NCI-H460 (cell line): ENCODE results near the gene GPRIN1. TPM values are rescaled to one million over a fixed set of nuclear protein-coding genes. Genes with fewer than 3 reads are reported as not detected.
"Not testable (repeated sequence)": the region's sequence is repeated elsewhere in the genome, so short reads cannot be mapped to it uniquely, and the experiment has no call there.

ENCODE experiments used
- DNase-seq: peaks from one replicate; pipeline ENCODE4 v3.0.0-alpha.2; 2016; ENCODE audit warnings: low read depth; ENCODE audit errors: extremely low read depth
- total RNA-seq: library from RNA; depleted of rRNA; stranded (reverse); fragments of >200 nt; shearing (Covaris generic); gene quantifications from 2 replicates; pipeline ENCODE4 v1.2.3, GENCODE V29; 2014

GPRIN1 gene
- total RNA-seq, 1 experiment from 2014 or later = 2.0 TPM

DNA sequence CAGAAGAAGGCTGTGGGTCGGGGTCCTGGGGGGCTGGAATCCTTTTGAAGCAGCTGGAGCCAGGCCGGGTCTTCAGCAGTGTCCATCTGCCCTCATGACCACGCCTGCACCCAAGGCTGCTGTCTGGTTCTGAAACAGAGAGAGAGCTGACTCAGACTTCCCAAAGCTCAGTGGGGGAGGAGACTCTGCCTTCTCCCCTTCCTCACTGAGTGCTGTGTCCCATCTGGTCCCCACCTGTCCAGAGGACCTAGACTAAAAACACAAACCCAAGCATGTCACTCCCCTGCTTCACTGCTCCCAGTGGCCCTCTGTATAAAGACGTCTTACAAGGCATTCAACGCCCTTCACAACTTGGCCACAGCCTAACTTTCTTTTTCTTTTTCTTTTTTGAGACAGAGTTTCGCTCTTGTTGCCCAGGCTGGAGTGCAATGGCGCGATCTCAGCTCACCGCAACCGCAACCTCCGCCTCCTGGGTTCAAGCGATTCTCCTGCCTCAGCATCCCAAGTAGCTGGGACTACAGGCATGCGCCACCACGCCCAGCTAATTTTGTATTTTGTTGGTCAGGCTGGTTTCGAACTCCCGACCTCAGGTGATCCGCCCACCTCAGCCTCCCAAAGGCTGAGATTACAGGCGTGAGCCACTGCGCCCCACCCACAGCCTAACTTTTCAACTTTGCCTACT lies 10.1 kb downstream of the GPRIN1 start:
- DNase-seq = not testable (repeated sequence)

DNA sequence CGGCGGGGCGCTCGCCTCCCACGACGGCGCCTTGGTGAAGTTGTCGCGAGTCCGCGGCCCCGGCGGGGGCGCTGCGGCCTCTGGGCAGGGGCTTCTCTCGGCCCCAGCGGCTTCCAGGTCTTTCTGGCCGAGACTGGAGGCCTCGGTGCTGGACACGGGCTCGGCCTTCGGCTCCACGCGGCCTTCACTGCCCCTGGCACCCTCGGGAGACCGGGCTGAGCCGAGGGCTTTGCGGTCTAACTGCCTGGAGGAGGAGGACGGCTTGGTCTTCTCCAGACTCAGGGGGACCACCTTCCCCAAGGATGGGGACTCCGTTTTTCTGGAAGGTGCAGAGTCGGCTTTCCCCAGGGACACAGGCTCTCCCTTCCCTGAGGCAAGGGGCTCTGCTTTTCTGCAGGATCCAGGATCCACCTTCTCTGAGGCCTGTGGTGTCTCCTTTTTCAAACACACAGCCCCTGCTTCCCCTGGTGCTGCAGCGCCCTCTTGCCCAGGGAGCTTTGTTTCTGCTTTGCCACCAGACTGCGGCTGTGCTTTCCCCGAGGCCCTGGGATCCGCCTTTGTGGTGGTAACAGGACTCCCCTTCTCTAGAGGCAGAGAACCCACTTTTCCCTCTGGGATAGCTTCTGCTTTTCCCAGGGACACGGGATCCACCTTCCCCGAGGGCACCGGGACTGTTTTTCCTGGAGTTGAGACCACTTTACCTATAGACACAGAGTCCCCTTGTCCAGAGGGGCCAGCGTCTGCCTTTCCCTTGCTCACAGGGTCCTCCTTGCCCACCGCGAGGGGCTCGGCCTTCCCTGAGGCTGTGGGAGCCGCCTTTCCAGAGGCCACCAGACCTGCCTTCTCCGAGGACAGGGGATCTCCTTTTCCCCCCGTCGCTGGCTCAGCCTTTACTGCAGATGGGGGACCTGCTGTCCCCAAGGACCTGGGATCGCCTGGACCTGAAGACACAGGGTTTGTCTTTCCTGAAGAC lies 12.3 kb downstream of the GPRIN1 start:
- no peak for DNase-seq

DNA sequence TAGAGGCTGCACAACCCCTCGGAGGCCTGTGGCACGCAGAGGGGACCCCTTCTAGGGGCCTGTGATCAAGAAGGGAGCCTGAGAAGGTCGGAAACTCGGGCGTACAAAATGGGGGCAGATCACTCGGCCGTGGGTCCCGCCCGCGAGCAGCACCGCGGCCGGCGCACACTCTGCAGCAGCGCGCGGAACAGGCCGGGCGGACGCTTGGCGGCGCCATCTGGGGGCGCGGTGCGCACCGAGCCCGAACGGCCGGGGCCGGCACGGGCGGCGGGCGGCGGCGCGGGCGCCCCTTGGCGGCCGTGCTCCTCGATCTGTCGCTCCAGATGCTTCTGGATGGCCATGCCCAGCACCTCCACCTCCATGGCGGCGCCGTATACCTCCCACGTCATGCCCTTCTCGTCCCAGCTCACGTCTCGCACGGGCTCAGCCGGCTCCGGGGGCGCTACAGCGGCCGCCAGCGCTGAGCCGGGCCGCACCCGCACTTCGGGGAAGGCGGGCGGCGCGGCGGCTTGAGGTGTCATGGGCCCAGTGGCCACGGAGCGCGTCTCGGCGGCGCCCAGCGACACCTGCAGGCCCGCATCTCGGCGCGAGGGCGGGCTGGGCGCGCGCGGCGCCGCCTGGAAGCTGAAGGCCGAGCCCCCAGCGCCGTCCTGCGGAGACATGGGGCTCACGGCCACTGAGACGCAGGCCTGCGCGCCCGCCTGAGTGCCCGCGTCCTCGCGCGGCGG lies 13.1 kb downstream of the GPRIN1 start:
- no peak for DNase-seq

DNA sequence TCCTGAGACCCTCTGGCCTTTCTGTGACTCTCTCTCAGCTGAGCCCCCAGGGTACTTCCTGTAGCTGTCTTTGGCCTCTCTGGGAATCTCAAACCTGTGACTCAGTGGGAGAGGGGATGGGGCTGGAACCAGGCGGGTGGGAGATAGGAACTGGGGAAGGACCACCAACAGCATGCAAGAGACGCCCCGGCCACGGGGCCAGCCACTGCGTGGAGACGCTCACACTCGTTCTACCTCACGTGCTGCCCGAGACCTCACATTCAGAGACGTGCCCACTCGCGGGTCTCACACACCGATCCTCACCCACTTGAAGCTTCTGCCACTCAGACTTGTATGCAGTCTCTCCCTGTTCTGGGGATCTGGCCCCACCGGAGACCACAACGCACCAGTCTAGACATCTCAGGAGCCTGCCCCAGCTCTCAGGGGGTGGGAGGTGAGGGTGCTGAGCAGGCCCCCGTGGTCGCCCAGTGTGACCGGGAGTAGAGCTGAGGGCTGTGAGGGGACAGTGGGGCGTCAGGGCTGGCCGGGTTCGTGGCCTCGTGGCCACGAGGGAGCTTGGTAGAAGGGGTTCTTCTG lies 13.8 kb downstream of the GPRIN1 start:
- no peak for DNase-seq

DNA sequence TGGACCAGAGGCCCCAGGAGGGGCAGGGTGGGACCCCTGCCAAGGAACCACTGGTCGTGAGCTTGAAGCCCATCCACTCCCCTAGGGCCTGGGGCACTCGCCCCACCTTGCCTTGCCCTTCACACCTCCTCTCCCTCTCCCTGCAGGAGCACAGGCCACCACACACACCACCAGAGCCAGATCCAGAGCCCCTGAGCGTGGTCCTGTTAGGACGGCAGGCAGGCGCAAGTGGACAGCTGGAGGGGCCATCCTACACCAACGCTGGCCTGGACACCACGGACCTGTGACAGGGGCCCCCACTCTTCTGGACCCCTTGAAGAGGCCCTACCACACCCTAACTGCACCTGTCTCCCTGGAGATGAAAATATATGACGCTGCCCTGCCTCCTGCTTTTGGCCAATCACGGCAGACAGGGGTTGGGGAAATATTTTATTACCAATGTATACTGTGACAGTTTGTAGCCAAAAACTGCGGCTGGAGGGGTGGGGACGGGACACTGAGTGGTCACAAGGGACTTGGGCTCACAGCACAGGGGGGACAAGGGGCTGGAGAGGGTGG lies 14.5 kb downstream of the GPRIN1 start:
- no peak for DNase-seq

DNA sequence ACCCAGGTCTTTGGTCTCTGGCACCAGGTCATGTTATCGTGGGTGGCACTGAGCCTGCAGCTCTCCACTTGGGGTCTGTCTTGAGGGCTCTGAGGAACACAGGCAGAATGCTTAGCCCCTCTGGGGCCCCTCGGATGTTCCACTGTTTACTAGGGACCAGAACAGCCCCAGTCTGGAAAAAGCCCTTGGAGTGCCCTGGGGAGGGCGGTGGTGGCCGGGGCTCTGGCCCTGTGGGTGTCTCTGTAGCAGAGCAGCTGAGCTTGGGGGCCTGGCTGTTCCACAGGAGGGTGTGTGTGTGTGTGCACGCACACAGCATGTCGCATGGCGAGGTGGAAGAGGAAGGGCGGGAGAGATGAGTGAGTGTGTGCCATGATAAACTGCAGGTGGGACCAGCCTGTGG lies 15.4 kb downstream of the GPRIN1 start:
- DNase-seq = no peak

DNA sequence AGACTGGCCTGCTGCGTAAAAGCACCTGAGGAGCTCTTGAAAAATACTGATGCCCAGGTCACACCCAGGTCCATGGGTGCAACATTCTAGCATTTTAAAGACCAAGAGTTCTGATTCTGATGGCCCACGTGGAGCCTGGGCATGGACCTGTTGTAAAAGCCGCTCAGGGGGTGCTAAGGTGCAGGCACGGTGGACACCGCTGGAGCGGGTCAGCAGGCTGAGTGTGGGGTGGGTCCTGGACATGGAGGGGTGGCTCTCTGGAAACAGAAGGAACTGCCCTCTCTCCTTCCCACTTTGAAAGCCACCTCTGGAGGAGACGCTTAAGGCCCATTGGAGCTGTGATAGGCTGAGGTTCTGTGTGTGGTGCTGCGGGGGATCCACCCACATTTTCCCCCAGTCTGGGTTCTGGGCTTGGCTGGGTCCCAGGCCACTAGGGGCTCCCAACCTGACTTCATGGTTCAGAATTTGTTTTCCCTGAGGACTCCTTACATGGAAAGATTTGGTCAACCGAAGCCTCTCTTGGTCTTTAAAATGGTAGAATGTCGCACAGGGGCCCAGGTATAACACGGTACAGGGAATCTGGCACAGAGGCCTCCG lies 16.6 kb downstream of the GPRIN1 start:
- DNase-seq = no peak

DNA sequence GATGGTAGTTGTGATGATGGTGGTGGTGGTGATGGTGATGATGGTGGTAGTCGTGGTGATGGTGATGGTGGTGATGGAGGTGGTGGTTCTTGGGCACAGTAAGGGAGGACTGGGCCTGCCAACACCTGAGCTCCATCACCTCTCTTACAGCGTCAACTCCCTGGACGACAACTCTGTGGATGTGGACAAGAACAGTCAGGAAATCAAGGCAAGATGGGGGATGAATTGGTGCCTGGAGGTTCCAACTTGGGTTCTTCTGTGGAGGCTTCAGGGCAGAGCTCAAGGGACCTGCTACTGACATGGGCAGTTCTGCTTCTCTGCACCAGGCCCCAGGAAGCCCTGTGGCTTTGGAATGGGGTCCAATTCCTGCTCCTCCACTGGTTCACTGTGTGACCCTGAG lies 17.4 kb downstream of the GPRIN1 start:
- DNase-seq = no peak

DNA sequence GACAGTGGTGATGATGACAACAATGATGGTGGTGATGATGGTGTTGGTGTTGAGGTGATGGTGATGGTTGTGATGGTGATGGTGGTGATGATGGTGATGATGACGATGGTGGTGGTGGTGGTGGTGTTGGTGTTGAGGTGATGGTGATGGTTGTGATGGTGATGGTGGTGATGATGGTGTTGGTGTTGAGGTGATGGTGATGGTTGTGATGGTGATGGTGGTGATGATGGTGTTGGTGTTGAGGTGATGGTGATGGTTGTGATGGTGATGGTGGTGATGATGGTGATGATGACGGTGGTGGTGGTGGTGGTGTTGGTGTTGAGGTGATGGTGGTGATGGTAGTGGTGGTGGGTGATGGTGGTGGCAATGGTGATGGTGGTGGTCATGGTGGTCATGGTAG lies 18.3 kb downstream of the GPRIN1 start:
- DNase-seq = not testable (repeated sequence)

DNA sequence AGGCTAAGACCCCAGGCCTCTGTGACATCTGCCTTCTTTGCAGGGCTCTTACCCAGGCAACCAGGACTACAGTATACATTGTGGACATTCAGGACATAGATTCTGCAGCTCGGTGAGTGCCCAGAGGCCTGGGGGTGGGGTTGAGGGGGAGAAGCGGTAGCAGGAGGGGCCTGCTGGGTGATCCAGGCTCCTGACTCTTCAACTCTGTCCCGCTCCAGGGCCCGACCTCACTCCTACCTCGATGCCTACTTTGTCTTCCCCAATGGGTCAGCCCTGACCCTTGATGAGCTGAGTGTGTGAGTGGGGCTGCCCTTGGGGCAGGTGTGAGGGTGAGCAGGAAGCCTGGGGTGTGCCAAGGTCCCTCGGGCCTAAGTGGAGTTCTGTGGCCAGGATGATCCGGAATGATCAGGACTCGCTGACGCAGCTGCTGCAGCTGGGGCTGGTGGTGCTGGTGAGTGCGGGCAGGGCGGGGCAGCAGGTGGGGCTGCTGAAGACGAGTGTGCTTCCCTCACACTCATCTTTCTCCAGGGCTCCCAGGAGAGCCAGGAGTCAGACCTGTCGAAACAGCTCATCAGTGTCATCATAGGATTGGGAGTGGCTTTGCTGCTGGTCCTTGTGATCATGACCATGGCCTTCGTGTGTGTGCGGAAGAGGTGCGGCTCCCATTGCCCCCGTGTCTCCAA lies 19.8 kb downstream of the GPRIN1 start:
- DNase-seq = no peak

DNA sequence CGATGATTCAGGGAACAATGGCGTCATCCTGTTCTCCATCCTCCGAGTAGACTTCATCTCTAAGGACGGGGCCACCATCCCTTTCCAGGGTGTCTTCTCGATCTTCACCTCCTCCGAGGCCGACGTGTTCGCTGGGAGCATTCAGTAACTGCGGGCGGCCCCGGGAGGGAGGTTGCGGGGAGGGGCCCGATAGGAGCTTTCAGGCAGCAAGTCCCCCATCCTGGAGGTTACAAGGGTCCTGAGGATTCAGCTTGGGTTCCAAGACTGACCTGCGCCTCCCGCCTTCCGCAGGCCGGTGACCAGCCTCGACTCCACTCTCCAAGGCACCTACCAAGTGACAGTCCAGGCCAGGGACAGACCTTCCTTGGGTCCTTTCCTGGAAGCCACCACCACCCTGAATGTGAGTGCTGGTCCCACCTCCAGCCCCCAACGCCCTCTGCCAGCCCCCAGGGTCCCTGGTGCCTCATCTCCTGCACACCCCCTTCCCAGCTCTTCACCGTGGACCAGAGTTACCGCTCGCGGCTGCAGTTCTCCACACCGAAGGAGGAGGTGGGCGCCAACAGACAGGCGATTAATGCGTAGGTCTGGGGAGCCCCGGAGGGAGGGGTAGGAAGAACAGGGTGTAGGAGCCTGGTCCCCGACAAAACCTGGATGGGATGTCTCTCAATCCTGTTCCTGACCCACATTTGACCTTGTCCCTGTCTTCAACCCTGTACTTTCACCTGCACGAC lies 20.8 kb downstream of the GPRIN1 start:
- no peak for DNase-seq

DNA sequence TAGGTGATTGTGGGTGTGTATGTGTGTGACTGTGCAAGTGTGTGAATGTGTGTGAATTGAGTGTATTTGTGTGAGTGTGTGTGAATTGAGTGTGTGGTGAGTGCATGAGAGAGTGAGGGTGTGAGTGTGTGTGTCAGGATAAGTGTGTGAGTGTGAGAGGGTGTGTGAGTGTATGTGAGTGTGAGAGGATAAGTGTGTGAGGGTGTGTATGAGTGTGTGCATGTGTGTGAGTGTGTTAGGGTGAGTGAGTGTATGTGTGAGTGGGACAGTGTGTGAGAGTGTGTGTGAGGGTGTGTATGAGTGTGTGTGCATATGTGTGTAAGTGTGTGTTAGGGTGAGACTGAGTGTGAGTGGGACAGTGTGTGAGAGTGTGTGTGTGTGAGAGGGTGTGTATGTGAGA lies 21.7 kb downstream of the GPRIN1 start:
- DNase-seq = no peak

DNA sequence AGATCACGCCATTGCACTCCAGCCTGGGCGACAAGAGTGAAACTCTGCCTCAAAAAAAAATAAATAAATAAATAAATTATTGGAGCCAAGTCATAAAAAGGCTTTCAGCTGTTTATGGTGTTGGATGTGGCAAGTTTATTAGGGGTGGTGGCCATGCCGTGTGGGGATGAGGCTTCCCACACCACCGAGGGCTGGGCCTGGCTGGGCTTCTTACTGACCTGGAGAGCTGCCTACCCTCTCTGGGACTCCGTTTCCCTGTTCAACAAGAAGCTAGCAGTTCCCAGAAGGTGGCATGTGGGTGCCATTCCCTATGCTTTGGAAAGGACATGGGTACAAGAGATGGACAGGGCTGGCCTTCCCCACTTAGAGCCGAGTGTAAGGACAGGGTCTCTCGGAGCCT lies 22.6 kb downstream of the GPRIN1 start:
- no peak for DNase-seq

DNA sequence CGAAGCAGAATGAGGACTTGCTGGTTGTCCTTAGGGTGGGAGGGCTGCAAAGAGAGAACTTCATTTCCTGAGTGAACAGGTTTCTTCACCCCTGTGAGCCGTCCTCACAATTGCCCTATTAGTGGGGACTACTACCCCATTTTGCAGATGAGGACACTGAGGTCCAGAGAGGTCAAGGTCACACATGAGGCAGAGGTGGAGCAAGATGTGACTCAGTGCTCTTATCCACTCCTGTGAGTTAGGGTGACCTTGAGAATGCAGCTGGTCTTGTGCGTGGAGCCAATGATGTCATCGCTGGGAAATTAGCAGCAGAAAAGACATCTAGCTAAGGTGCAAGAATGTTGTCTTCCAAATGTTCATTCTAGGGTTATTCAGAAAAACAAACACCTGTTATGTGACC lies 26.9 kb downstream of the GPRIN1 start:
- DNase-seq = no peak

DNA sequence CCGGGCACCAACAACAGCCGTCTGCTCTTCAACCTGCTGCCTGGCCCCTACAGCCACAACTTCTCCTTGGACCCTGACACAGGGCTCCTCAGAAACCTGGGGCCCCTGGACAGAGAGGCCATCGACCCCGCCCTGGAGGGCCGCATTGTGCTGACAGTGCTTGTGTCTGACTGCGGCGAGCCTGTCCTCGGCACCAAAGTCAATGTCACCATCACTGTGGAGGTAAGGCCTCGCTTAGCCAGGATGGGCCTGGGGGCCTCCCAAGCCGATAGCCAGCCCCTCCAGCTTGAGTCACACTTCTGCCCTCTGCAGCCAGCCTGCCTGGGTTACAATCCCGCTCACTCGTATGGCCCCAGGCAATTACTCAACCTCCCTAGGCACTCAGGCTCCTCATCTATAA lies 28.6 kb downstream of the GPRIN1 start:
- DNase-seq = no peak

DNA sequence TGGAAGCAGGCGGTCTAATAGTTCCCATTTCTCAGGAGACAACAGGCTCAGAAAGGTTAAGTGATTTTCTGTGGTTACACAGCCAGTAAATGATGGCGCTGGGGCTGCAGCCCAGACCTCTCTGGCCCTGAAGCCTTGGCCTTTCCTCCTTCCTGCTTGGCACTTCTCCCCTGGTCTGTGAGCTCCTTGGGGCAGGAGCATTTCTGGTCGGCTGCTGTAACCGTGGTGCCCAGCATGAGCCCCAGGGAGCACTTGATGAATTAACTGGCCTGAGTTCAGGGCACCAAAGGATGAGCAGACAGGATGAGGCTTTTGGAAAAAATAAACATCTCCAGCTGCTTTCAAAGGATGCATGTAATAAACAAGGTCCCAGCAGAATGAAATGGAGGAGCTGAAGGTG lies 30.6 kb downstream of the GPRIN1 start:
- no peak for DNase-seq

DNA sequence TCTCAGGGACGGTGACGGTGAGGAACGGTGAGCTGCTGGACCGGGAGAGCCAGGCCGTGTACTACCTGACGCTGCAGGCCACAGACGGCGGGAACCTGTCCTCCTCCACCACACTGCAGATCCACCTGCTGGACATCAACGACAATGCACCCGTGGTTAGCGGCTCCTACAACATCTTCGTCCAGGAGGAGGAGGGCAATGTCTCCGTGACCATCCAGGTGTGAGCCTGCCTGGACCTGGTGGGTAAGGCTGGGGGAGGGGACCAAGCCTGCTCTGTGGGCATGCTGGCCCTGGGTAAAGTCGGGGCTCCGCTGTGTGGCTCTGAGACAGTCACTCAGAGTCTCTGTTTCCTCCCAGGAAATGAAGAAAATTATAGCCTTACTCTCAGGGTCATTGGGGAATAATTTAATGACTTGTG lies 31.6 kb downstream of the GPRIN1 start:
- DNase-seq = peak; percentile 50

DNA sequence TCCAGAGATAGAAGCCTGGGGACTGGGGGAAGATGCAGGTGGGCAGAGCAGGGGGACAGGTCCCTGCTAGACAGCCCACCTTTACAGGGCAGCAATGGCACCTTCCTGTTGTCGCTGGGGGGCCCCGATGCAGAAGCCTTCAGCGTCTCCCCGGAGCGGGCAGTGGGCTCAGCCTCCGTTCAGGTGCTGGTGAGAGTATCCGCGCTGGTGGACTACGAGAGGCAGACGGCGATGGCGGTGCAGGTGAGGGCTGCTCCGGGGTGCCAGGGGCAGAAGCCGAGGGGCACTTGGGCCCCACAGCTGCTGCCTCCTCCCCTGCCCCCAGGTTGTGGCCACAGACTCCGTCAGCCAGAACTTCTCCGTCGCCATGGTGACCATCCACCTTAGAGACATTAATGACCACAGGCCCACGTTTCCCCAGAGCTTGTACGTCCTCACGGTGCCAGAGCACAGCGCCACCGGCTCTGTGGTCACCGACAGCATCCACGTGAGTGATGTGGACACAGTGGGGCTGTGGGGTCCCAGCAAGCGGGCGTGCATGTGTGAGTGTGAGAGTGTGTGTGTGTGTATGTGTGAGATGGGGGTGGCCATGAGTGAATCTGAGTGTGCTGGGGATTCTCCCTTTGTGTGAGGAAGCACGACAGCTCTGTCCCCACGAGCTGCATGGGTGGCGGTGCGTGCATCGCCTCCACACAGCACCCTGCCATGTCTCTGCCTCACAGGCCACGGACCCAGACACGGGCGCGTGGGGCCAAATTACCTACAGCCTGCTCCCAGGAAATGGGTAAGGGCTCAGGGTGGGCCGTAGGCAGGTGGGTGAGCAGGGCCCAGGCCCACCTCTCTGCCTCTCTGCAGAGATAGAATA lies 32.4 kb downstream of the GPRIN1 start:
- DNase-seq = no peak
